Thoracic aorta (tissue), 2 donors: Measurements from ENCODE around the gene RAG2. TPM values are rescaled to one million over a fixed set of nuclear protein-coding genes. Genes with fewer than 3 reads are reported as not detected.

Experiments used
- ATAC-seq: fragments of 150-250 bp; one replicate; pipeline ENCODE4 v1.8.0; 2017; ENCODE audit warnings: low read depth; ENCODE audit not compliant: insufficient number of reproducible peaks, low FRiP score
- DNase-seq: peaks from one replicate; pipeline ENCODE4 v3.0.0-alpha.2; 2020; ENCODE audit warnings: low spot score
- H3K27ac ChIP-seq, 2 donors: fragments of 200-600 bp; sonication (generic); 1 replicate in 1 of 2; 2 replicates in 1 of 2; pipeline ENCODE4 v1.5.1; 2016; ENCODE audit warnings: mild to moderate bottlenecking in 2 of 2, moderate library complexity in 2 of 2
- H3K27me3 ChIP-seq: fragments of 200-600 bp; sonication (generic); replicated peaks from 2 replicates; pipeline ENCODE4 v1.6.0; 2016; ENCODE audit warnings: mild to moderate bottlenecking; ENCODE audit not compliant: insufficient read depth
- H3K36me3 ChIP-seq: fragments of 200-600 bp; sonication (generic); one replicate; pipeline ENCODE4 v1.5.1; 2016
- H3K4me1 ChIP-seq, 2 donors: fragments of 200-600 bp; sonication (generic); 1 replicate in 1 of 2; 2 replicates in 1 of 2; pipeline versions ENCODE4 v1.5.1 to v1.6.0; 2016; ENCODE audit warnings: low read depth in 2 of 2, mild to moderate bottlenecking in 1 of 2; ENCODE audit not compliant: control insufficient read depth in 1 of 2
- H3K4me3 ChIP-seq: fragments of 200-600 bp; sonication (generic); 2 replicates; pipeline ENCODE4 v1.5.1; 2016; ENCODE audit warnings: mild to moderate bottlenecking
- H3K9me3 ChIP-seq: fragments of 200-600 bp; sonication (generic); 2 replicates; pipeline ENCODE4 v1.5.1; 2016
- CTCF ChIP-seq: fragments of 200-600 bp; sonication (generic); IDR thresholded peaks from one replicate; pipeline ENCODE4 v1.5.1; 2019; ENCODE audit warnings: antibody characterized with exemption
- total RNA-seq, 2 donors: library from RNA; depleted of rRNA; stranded (reverse); fragments of >200 nt; gene quantifications; one replicate each; pipeline versions ENCODE4 v1.1.0 to v1.2.3, GENCODE V29; 2016

The RAG2 gene
- total RNA-seq, 2 donors from 2014 or later: not detected

GRCh38 chr11:36550385-36551115 lies 47.5 kb downstream of the RAG2 start:
- no peak for TF ChIP-seq CTCF
- DNase-seq (no peak), ATAC-seq (no peak)
- no peaks in the 10 kb centered on the region for H3K27me3 ChIP-seq
- no peak overlapping the region for H3K4me3 ChIP-seq
- H3K9me3 ChIP-seq: no peaks in the 10 kb centered on the region
- no peaks in the 10 kb centered on the region for H3K36me3 ChIP-seq
- H3K27ac ChIP-seq: no peak overlapping the region
- H3K4me1 ChIP-seq: no peaks in the 10 kb centered on the region

Other genes with a start within 250 kb of the RAG2 start
- 10 to 100 TPM; 18.0 to 18.3 TPM for gene TRAF6, start 88.0 kb downstream of the RAG2 start, total RNA-seq
- gene RAG1, start 30.2 kb downstream of the RAG2 start, total RNA-seq: under 1 TPM; 0.28 to 0.54 TPM
- gene IFTAP, start 3.7 kb downstream of the RAG2 start, total RNA-seq: 10 to 100 TPM; 18.3 to 41.0 TPM